ENCODE results near the gene KCNIP1.
"Not testable (repeated sequence)": the region's sequence is repeated elsewhere in the genome, so short reads cannot be mapped to it uniquely, and the experiment has no call there.

The KCNIP1 gene

GRCh38 chr5:170750791-170751190 lies 247.0 kb downstream of the KCNIP1 start:
- DNase-seq (ENCODE audit: low spot score), result no peak

GRCh38 chr5:170751631-170752030 lies 247.8 kb downstream of the KCNIP1 start:
- no peak for DNase-seq (ENCODE audit: low spot score)

GRCh38 chr5:170752257-170753215 lies 248.7 kb downstream of the KCNIP1 start:
- DNase-seq (ENCODE audit: low spot score), result no peak

DNA sequence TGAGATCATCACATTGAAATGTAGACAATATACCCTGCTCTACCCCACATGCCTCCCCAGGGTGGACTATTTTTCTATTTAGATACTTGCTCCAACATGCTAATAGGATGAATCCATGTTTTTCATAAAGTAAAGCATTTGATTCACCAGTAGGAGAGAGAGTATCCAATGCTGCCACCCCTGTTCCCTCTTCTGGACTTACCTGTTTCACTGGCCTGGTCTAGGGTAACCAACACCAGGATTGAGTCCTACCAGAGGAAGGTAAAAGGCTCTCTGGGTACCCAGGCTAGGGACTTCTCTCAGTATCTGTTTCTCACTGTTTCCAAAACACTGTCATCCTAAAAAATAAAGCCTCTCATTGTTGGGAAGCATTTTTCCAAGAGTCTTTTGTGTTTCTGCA lies 249.5 kb downstream of the KCNIP1 start:
- DNase-seq (ENCODE audit: low spot score), result no peak

- DNase-seq (ENCODE audit: low spot score), result not testable (repeated sequence)
These were observed 250.7 kb downstream of the KCNIP1 start for GRCh38 chr5:170754508-170754907.

DNA sequence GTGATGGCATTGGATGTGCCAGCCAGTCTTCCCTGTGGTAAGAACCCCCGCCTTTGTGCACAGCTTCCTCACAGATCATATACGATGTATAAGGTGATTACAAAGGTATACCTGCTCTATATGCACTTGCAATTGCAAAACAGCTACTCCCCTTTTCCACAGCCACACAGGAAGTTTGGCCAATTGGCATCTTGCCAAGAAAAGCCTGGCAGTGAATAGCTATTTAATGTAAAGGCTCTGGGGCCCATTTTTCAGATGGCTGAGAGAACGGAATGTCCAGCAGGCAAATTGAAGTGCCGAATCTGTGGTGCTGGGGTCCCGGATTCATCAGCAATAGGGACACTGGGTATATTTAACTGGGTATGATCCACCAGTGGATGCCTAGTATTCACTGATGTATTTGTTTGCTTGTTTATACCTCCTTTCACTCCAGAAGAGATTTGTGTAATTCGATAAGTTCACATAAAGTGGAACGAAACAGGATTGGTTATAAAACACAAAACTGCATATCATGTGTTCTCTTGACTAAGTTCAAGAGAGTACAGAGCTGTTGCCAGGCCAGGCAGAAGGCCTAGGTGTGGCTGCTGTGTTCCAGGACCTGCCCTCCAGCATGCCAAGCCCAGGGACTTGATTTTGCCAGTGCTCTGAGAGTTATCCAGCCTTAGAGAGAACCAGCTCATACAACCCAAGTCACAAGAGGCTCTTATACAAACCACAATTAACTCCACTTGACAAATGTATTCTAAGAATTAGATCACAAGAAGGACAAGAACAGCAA lies 252.0 kb downstream of the KCNIP1 start:
- DNase-seq (ENCODE audit: low spot score), result no peak

- no peak for DNase-seq (ENCODE audit: low spot score)
These were observed 252.9 kb downstream of the KCNIP1 start for GRCh38 chr5:170756691-170757090.

- DNase-seq (ENCODE audit: low spot score), result no peak
These were observed 253.4 kb downstream of the KCNIP1 start for GRCh38 chr5:170757182-170757601.

- no peak for DNase-seq (ENCODE audit: low spot score)
These were observed 253.8 kb downstream of the KCNIP1 start for GRCh38 chr5:170757669-170758068.

GRCh38 chr5:170758481-170758880 lies 254.7 kb downstream of the KCNIP1 start:
- DNase-seq (ENCODE audit: low spot score), result no peak

GRCh38 chr5:170760113-170760512 lies 256.3 kb downstream of the KCNIP1 start:
- no peak for DNase-seq (ENCODE audit: low spot score)

GRCh38 chr5:170761048-170761707 lies 257.4 kb downstream of the KCNIP1 start:
- DNase-seq (ENCODE audit: low spot score), result no peak

- no peak for DNase-seq (ENCODE audit: low spot score)
These were observed 257.9 kb downstream of the KCNIP1 start for GRCh38 chr5:170761708-170762066.

GRCh38 chr5:170762298-170762697 lies 258.5 kb downstream of the KCNIP1 start:
- DNase-seq (ENCODE audit: low spot score), result not testable (repeated sequence)

DNA sequence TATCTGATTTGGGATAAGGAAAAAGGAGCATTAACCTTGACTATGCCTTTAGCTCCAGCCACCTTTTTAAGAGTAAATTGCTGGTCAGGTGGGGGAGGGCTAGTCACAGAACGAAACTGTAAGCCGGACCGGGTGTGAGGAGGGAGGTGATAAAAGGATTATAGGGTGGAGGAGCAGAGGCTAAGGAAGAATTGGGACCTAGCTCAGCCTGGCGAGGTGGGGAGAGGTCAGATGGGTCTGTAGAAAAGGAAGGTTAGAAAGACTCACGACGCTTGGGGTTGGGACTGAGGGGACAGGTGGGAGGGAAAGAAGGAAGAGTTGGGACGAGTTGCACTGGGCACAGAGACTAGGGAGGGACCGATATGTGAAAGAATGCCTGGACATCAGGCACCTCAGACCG lies 262.0 kb downstream of the KCNIP1 start:
- DNase-seq (ENCODE audit: low spot score), result not testable (repeated sequence)

DNA sequence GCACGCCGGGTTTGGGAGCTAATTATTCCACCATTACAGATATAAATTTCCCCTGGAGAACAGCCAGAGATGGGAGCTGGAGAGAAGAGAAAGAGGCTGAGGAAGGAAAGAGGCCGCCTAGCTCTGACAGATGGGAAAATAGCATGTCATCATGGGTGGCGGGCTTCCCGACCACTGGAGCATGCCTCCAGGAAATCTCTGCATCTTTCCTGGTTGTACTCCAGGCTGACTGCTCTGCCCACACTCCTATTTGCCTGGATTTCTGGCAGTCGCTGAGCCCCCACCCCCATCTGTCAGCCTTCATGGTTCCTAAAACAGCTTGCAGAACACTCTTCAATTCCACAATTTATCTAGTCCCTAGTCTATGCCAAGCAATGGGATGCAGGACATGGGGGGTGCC lies 265.4 kb downstream of the KCNIP1 start:
- DNase-seq (ENCODE audit: low spot score), result no peak

GRCh38 chr5:170769898-170770416 lies 266.1 kb downstream of the KCNIP1 start:
- DNase-seq (ENCODE audit: low spot score), result no peak

DNA sequence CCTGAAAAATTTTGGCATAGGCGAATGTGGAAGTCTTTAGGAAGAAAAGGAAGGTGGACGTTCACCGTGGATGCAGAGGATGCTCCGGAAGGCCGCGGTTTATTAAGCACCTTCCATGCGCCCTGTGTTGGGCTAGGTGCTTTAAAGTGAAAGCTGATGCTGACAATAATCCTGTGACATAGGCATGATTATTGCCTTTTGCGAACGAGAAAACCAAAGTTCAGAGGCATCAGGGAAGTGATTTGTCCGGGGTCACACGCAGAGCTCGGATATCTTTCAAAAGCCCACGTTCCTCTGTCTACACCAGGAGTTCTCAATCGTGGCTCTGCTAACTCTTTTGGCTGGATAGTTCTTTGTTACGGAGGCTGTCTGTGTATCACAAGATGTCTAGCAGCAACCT lies 267.7 kb downstream of the KCNIP1 start:
- no peak for DNase-seq (ENCODE audit: low spot score)

DNA sequence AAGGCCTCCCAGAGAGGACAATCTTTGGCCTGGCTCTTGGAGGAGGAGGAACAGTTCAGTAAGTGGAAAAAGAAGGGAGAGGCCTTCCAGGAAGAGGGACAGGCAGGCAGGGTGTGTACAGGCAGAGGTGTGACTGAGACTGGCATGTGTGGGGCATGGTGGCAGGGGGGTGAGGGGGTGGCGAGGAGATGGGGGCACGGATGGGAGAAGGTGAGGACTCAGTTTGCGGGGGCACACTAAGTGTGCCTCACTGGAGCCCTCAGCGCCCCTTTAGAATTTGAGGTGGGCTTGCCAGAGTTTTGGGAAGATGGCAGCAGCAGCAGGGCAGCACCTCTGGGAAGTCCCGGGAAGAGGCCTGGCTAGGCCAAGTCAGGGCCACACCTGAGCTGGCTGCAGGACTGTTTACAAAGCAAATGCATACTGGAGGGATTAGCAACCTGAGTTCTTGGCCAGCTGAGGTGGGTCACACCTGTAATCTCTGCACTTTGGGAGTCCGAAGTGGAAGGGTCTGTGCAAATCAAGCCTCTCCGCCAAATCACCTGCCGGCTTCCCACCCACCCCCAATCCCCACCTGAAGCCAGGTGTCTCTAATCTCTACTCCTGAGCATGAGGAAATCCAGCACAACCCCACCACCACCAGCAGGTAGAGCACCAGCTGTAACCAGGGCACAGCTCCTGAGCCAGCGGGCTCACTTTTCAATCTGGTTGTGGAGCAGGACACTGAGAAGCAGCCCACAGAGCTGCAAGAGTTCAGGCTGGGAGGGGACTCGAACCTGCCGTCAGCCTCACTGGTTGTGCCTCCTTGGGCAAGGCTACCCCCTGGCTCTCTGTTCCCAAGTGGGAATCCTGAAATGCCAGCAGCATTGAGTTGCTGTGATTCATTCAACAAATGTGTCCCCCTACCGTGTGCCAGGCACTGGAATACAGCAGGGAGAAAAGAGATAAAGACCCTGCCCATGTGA lies 269.5 kb downstream of the KCNIP1 start:
- no peak for DNase-seq (ENCODE audit: low spot score)

DNA sequence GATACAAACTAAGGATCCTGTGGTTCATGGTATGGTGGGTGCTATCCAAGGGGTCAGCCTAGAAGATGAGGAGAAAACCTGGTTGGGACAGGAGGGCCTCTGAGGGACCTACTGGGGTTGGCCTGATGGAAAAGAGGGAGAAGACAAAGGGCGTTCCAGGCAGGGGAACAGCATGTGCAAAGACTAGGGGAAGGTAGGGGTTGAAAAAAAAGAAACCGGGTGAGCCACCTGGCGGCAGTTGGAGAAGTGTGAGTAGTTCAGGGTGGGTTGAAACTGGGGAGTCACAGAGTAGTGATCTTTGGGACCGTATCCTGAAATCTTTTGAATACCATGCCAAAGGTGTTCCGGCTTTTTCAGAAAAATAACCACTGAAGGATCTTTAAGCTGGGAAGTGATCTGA lies 271.0 kb downstream of the KCNIP1 start:
- no peak for DNase-seq (ENCODE audit: low spot score)

GRCh38 chr5:170781946-170782345 lies 278.1 kb downstream of the KCNIP1 start:
- DNase-seq (ENCODE audit: low spot score), result no peak

Data from iPS-NIHi11 (cell line).